ACC112 (cell line): ENCODE data around the gene ARHGAP15.

Experiments used
- H2AFZ ChIP-seq: fragments of 200-600 bp; sonication (generic); one replicate; pipeline ENCODE4 v1.6.0; 2017; ENCODE audit warnings: antibody characterized with exemption, low read length; ENCODE audit not compliant: unreplicated experiment
- H3K27ac ChIP-seq: fragments of 200-600 bp; sonication (generic); 2 replicates; pipeline ENCODE4 v1.5.1; 2014; ENCODE audit warnings: low read depth, mild to moderate bottlenecking, antibody characterized with exemption, low read length, moderate library complexity
- H3K27me3 ChIP-seq: fragments of 200-600 bp; sonication (generic); 2 replicates; pipeline ENCODE4 v1.6.1; 2014; ENCODE audit warnings: mild to moderate bottlenecking, antibody characterized with exemption, low read length, moderate library complexity, mixed read lengths; ENCODE audit not compliant: insufficient read depth
- H3K36me3 ChIP-seq: fragments of 200-600 bp; sonication (generic); 2 replicates; pipeline ENCODE4 v1.6.1; 2016; ENCODE audit warnings: mild to moderate bottlenecking, antibody characterized with exemption, low read length, moderate library complexity, mixed read lengths; ENCODE audit not compliant: insufficient read depth
- H3K4me1 ChIP-seq: fragments of 200-600 bp; sonication (generic); one replicate; pipeline ENCODE4 v1.6.1; 2016; ENCODE audit warnings: low read length, mixed read lengths; ENCODE audit not compliant: insufficient read depth, unreplicated experiment, control insufficient read depth
- H3K4me3 ChIP-seq: fragments of 200-600 bp; sonication (generic); 2 replicates; pipeline ENCODE4 v1.5.1; 2014; ENCODE audit warnings: mild to moderate bottlenecking, low read depth, low read length
- H3K79me2 ChIP-seq: fragments of 200-600 bp; sonication (generic); one replicate; pipeline ENCODE4 v1.6.0; 2016; ENCODE audit warnings: low read length; ENCODE audit not compliant: control insufficient read depth, unreplicated experiment, insufficient read depth

Gene ARHGAP15

GRCh38 chr2:143594745-143595144 lies 465.5 kb downstream of the ARHGAP15 start:
- Histone ChIP-seq H2AFZ (no peak overlapping the region), H3K79me2 (no peaks in the 10 kb centered on the region)

GRCh38 chr2:143600116-143600515 lies 470.9 kb downstream of the ARHGAP15 start:
- no peak overlapping the region for H3K27ac ChIP-seq

More at GRCh38 chr2:143594745-143595144, 465.5 kb downstream of the ARHGAP15 start:
- Histone ChIP-seq H3K27me3 (no peaks in the 10 kb centered on the region), H3K4me1 (no peaks in the 10 kb centered on the region), H3K4me3 (no peak overlapping the region), H3K36me3 (no peaks in the 10 kb centered on the region), H3K27ac (no peak overlapping the region)

GRCh38 chr2:143601828-143602227 lies 472.6 kb downstream of the ARHGAP15 start:
- H3K27me3 ChIP-seq, result no peaks in the 10 kb centered on the region
- H3K4me1 ChIP-seq, result no peaks in the 10 kb centered on the region
- no peak overlapping the region for H3K4me3 ChIP-seq
- no peak overlapping the region for H2AFZ ChIP-seq
- H3K36me3 ChIP-seq, result no peaks in the 10 kb centered on the region
- no peaks in the 10 kb centered on the region for H3K79me2 ChIP-seq
- H3K27ac ChIP-seq, result no peak overlapping the region

More at GRCh38 chr2:143600116-143600515, 470.9 kb downstream of the ARHGAP15 start:
- H3K4me3 ChIP-seq, result no peak overlapping the region
- no peaks in the 10 kb centered on the region for H3K4me1 ChIP-seq
- no peaks in the 10 kb centered on the region for H3K36me3 ChIP-seq
- no peak overlapping the region for H2AFZ ChIP-seq
- no peaks in the 10 kb centered on the region for H3K79me2 ChIP-seq
- H3K27me3 ChIP-seq, result no peaks in the 10 kb centered on the region

GRCh38 chr2:143603035-143603655 lies 473.9 kb downstream of the ARHGAP15 start:
- no peaks in the 10 kb centered on the region for H3K27me3 ChIP-seq
- no peak overlapping the region for H3K27ac ChIP-seq
- no peaks in the 10 kb centered on the region for H3K79me2 ChIP-seq
- H3K4me3 ChIP-seq, result no peak overlapping the region
- no peak overlapping the region for H2AFZ ChIP-seq
- H3K4me1 ChIP-seq, result no peaks in the 10 kb centered on the region
- no peaks in the 10 kb centered on the region for H3K36me3 ChIP-seq

GRCh38 chr2:143603846-143604565 lies 474.8 kb downstream of the ARHGAP15 start:
- Histone ChIP-seq H3K27ac (no peak overlapping the region), H2AFZ (no peak overlapping the region), H3K4me3 (no peak overlapping the region)

GRCh38 chr2:143604566-143604959 lies 475.3 kb downstream of the ARHGAP15 start:
- Histone ChIP-seq H2AFZ (no peak overlapping the region), H3K36me3 (no peaks in the 10 kb centered on the region), H3K4me3 (no peak overlapping the region), H3K27ac (no peak overlapping the region), H3K27me3 (no peaks in the 10 kb centered on the region), H3K4me1 (no peaks in the 10 kb centered on the region), H3K79me2 (no peaks in the 10 kb centered on the region)

More at GRCh38 chr2:143603846-143604565, 474.8 kb downstream of the ARHGAP15 start:
- no peaks in the 10 kb centered on the region for H3K36me3 ChIP-seq
- no peaks in the 10 kb centered on the region for H3K79me2 ChIP-seq
- no peaks in the 10 kb centered on the region for H3K27me3 ChIP-seq
- H3K4me1 ChIP-seq, result no peaks in the 10 kb centered on the region

- no peaks in the 10 kb centered on the region for H3K4me1 ChIP-seq
- no peak overlapping the region for H3K4me3 ChIP-seq
- H3K79me2 ChIP-seq, result no peaks in the 10 kb centered on the region
- no peaks in the 10 kb centered on the region for H3K36me3 ChIP-seq
- H2AFZ ChIP-seq, result no peak overlapping the region
- H3K27ac ChIP-seq, result no peak overlapping the region
- no peaks in the 10 kb centered on the region for H3K27me3 ChIP-seq
These were observed 478.2 kb downstream of the ARHGAP15 start for GRCh38 chr2:143607231-143608062.

- Histone ChIP-seq H3K27me3 (no peaks in the 10 kb centered on the region), H3K4me1 (no peaks in the 10 kb centered on the region), H3K4me3 (no peak overlapping the region), H3K36me3 (no peaks in the 10 kb centered on the region), H3K79me2 (no peaks in the 10 kb centered on the region), H3K27ac (no peak overlapping the region), H2AFZ (no peak overlapping the region)
These were observed 478.8 kb downstream of the ARHGAP15 start for GRCh38 chr2:143608063-143608423.

GRCh38 chr2:143608758-143609157 lies 479.5 kb downstream of the ARHGAP15 start:
- Histone ChIP-seq H3K36me3 (no peaks in the 10 kb centered on the region), H3K79me2 (no peaks in the 10 kb centered on the region), H3K4me3 (no peak overlapping the region), H3K27me3 (no peaks in the 10 kb centered on the region), H2AFZ (no peak overlapping the region), H3K27ac (no peak overlapping the region), H3K4me1 (no peaks in the 10 kb centered on the region)

- no peak overlapping the region for H3K4me3 ChIP-seq
- H3K36me3 ChIP-seq, result no peaks in the 10 kb centered on the region
- H2AFZ ChIP-seq, result no peak overlapping the region
- no peaks in the 10 kb centered on the region for H3K79me2 ChIP-seq
- no peaks in the 10 kb centered on the region for H3K4me1 ChIP-seq
- no peak overlapping the region for H3K27ac ChIP-seq
- no peaks in the 10 kb centered on the region for H3K27me3 ChIP-seq
These were observed 482.1 kb downstream of the ARHGAP15 start for GRCh38 chr2:143611336-143611735.
